H1 (cell line): ENCODE data around the gene MDH1.

Experiments used
- CREB1 ChIP-seq: IDR thresholded peaks from 2 replicates; pipeline ENCODE4 v1.6.1; 2012; ENCODE audit warnings: inconsistent platforms
- EZH2 ChIP-seq: fragments of 200-600 bp; sonication (generic); IDR thresholded peaks from 2 replicates; pipeline ENCODE4 v1.7.1; 2012; ENCODE audit warnings: low read depth, mild to moderate bottlenecking, moderate library complexity, low read length, inconsistent platforms; ENCODE audit not compliant: severe bottlenecking
- GTF2F1 ChIP-seq: IDR thresholded peaks from 2 replicates; pipeline ENCODE4 v1.6.1; 2012; ENCODE audit warnings: low read depth, low read length, improper control_type of control experiment, borderline replicate concordance
- JUN ChIP-seq: IDR thresholded peaks from 2 replicates; pipeline ENCODE4 v1.6.1; 2011; ENCODE audit warnings: low read depth, mild to moderate bottlenecking, improper control_type of control experiment, low read length
- NRF1 ChIP-seq: IDR thresholded peaks from 2 replicates; pipeline ENCODE4 v1.6.1; 2011; ENCODE audit warnings: mild to moderate bottlenecking, low read depth, low read length, improper control_type of control experiment
- SIN3A ChIP-seq, 2 experiments: IDR thresholded peaks in 1 of 2; conservative IDR thresholded peaks in 1 of 2; 2 replicates each; pipeline ENCODE4 v1.6.1; 2011 to 2012; ENCODE audit warnings: low read length in 2 of 2, improper control_type of control experiment in 1 of 2, low read depth in 1 of 2, mild to moderate bottlenecking in 1 of 2
- TF ChIP-seq, protein P1 (sequence below): IDR thresholded peaks from 2 replicates; pipeline ENCODE4 v1.6.1; 2011; ENCODE audit warnings: low read length, improper control_type of control experiment
- TF ChIP-seq, protein P2 (sequence below), 3 experiments: IDR thresholded peaks; 1 replicate in 2 of 3; 2 replicates in 1 of 3; pipeline versions ENCODE4 v1.5.1 to v1.6.1; 2011; ENCODE audit warnings: low read length in 3 of 3, mild to moderate bottlenecking in 3 of 3, inconsistent platforms in 2 of 3, low read depth in 1 of 3, moderate library complexity in 1 of 3; ENCODE audit not compliant: insufficient read depth in 1 of 3; ENCODE audit errors: control extremely low read depth in 1 of 3

DNA sequence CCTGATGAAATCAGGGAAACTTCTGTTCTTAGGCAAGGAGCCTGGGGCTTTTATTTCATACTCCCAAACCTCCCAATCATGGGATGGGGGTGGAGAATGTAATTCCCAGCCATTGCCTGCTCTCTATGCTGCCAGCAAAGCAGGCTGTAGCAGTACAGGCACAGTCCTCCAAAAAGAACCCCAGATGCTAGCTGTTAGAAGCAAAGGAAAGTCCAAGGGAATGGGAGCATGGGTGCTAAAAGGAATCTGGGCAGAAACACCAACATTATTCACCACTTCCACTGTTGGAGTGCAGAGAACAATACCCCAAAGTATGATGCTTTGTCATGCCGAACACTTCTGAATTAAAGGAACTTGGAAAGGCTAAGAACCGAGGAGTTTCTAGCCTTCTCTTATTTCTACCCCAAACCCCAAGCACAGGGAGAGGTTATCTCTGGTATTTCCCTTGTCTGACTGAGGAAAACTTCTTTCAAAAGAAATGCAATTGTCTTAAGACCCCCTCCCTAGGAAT is 24.7 kb downstream of the MDH1 start:
- TF ChIP-seq, protein P1, sequence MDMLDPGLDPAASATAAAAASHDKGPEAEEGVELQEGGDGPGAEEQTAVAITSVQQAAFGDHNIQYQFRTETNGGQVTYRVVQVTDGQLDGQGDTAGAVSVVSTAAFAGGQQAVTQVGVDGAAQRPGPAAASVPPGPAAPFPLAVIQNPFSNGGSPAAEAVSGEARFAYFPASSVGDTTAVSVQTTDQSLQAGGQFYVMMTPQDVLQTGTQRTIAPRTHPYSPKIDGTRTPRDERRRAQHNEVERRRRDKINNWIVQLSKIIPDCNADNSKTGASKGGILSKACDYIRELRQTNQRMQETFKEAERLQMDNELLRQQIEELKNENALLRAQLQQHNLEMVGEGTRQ = no peak
- TF ChIP-seq, protein P2, sequence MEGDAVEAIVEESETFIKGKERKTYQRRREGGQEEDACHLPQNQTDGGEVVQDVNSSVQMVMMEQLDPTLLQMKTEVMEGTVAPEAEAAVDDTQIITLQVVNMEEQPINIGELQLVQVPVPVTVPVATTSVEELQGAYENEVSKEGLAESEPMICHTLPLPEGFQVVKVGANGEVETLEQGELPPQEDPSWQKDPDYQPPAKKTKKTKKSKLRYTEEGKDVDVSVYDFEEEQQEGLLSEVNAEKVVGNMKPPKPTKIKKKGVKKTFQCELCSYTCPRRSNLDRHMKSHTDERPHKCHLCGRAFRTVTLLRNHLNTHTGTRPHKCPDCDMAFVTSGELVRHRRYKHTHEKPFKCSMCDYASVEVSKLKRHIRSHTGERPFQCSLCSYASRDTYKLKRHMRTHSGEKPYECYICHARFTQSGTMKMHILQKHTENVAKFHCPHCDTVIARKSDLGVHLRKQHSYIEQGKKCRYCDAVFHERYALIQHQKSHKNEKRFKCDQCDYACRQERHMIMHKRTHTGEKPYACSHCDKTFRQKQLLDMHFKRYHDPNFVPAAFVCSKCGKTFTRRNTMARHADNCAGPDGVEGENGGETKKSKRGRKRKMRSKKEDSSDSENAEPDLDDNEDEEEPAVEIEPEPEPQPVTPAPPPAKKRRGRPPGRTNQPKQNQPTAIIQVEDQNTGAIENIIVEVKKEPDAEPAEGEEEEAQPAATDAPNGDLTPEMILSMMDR (IDR thresholded peaks at IDR 0.05; ENCODE audit: control extremely low read depth in 1 of 3, insufficient read depth in 1 of 3, low read depth in 1 of 3, low read length in 3 of 3) = no peak
- TF ChIP-seq EZH2 (no peak), JUN (no peak), SIN3A (conservative IDR thresholded peaks at IDR 0.05 in 1 of 2, IDR thresholded peaks at IDR 0.05 in 1 of 2; ENCODE audit: low read depth in 1 of 2, low read length in 2 of 2) (no peak), GTF2F1 (no peak), NRF1 (no peak), CREB1 (no peak)
